Smooth muscle cell (in vitro differentiated cells): Measurements from ENCODE around the gene ACTR2. TPM values are rescaled to one million over a fixed set of nuclear protein-coding genes. Genes with fewer than 3 reads are reported as not detected.

ENCODE experiments used
- DNase-seq: peaks from one replicate; lab custom pipeline; 2025; ENCODE audit not compliant: unreplicated experiment; lab: John Stamatoyannopoulos, UW
- H2AFZ ChIP-seq: fragments of 200-600 bp; sonication (generic); 2 replicates; pipeline ENCODE4 v1.6.0; 2016; ENCODE audit warnings: antibody characterized with exemption, low read depth, mild to moderate bottlenecking
- H3F3A ChIP-seq: fragments of 200-600 bp; sonication (generic); 2 replicates; pipeline ENCODE4 v1.6.0; 2017; ENCODE audit warnings: antibody characterized with exemption, low read depth
- H3K27ac ChIP-seq: fragments of 200-600 bp; sonication (generic); 2 replicates; pipeline ENCODE4 v1.5.1; 2016; ENCODE audit warnings: low read depth, mild to moderate bottlenecking
- H3K27me3 ChIP-seq: fragments of 200-600 bp; sonication (generic); 2 replicates; pipeline ENCODE4 v1.6.1; 2016; ENCODE audit warnings: low read depth, mild to moderate bottlenecking
- H3K36me3 ChIP-seq: fragments of 200-600 bp; sonication (generic); 2 replicates; pipeline ENCODE4 v1.5.1; 2016; ENCODE audit warnings: low read depth
- H3K4me1 ChIP-seq: fragments of 200-600 bp; sonication (generic); 2 replicates; pipeline ENCODE4 v1.5.1; 2016; ENCODE audit warnings: low read depth
- H3K4me2 ChIP-seq: fragments of 200-600 bp; sonication (generic); 2 replicates; pipeline ENCODE4 v1.6.0; 2016; ENCODE audit warnings: mild to moderate bottlenecking
- H3K4me3 ChIP-seq: fragments of 200-600 bp; sonication (generic); 2 replicates; pipeline ENCODE4 v1.5.1; 2016; ENCODE audit warnings: mild to moderate bottlenecking
- H3K79me2 ChIP-seq: fragments of 200-600 bp; sonication (generic); 2 replicates; pipeline ENCODE4 v1.6.0; 2016; ENCODE audit warnings: low read depth, mild to moderate bottlenecking
- H3K9ac ChIP-seq: fragments of 200-600 bp; sonication (generic); 2 replicates; pipeline ENCODE4 v1.6.0; 2016; ENCODE audit warnings: low read depth
- H3K9me3 ChIP-seq: fragments of 200-600 bp; sonication (generic); replicated peaks from 2 replicates; pipeline ENCODE4 v1.5.1; 2016; ENCODE audit warnings: low read depth
- H4K20me1 ChIP-seq: fragments of 200-600 bp; sonication (generic); 2 replicates; pipeline ENCODE4 v1.6.0; 2016; ENCODE audit warnings: low read depth
- CTCF ChIP-seq: fragments of 200-600 bp; sonication (generic); IDR thresholded peaks from 2 replicates; pipeline ENCODE4 v1.5.1; 2017; ENCODE audit warnings: borderline replicate concordance, mild to moderate bottlenecking, antibody characterized with exemption; ENCODE audit not compliant: insufficient read depth, poor library complexity, severe bottlenecking
- WGBS: methylation state at CpG from one replicate; pipeline ENCODE4 v1.1.7; 2016; ENCODE audit warnings: low lambda C conversion rate; 5-methylcytosine and 5-hydroxymethylcytosine counted together
- polyA plus RNA-seq: library from polyadenylated mRNA; unstranded; fragments of >200 nt; fragmentation: Nextera tagmentation; extraction: Ambion mirVana; gene quantifications from 2 replicates; pipeline ENCODE4 v1.2.1, GENCODE V29; 2016
- total RNA-seq: library from RNA; depleted of rRNA; stranded (reverse); fragments of >200 nt; gene quantifications from 2 replicates; pipeline ENCODE4 v1.2.3, GENCODE V29; 2014

The ACTR2 gene
- total and polyA plus RNA-seq, 2 experiments from 2014 or later: 108 to 174 TPM

- Histone ChIP-seq H2AFZ (no peak overlapping the region), H3K27ac (no peak overlapping the region), H3K36me3 (no peaks in the 10 kb centered on the region), H3K9ac (no peak overlapping the region), H3K27me3 (peaks cover 8% of the 10 kb centered on the region), H3K9me3 (no peaks in the 10 kb centered on the region), H3F3A (no peaks in the 10 kb centered on the region), H3K79me2 (no peaks in the 10 kb centered on the region), H3K4me3 (no peak overlapping the region), H3K4me2 (no peak overlapping the region), H3K4me1 (no peaks in the 10 kb centered on the region), H4K20me1 (no peaks in the 10 kb centered on the region)
- DNase-seq: no peak
- TF ChIP-seq CTCF: no peak
- WGBS: 94% methylated on average over 2 of the region's 2 CpGs
Measured at GRCh38 chr2:65198737-65199136, 28.9 kb upstream of the ACTR2 start.

- Histone ChIP-seq H3K4me1 (no peaks in the 10 kb centered on the region), H4K20me1 (no peaks in the 10 kb centered on the region), H3K79me2 (no peaks in the 10 kb centered on the region), H3K9ac (no peak overlapping the region), H3K9me3 (no peaks in the 10 kb centered on the region), H2AFZ (no peak overlapping the region), H3F3A (no peaks in the 10 kb centered on the region), H3K36me3 (no peaks in the 10 kb centered on the region), H3K4me3 (no peak overlapping the region), H3K4me2 (no peak overlapping the region), H3K27me3 (peaks cover 8% of the 10 kb centered on the region), H3K27ac (no peak overlapping the region)
- TF ChIP-seq CTCF: no peak
- WGBS: 72% methylated on average over 2 of the region's 2 CpGs
- no peak for DNase-seq
Measured at GRCh38 chr2:65199166-65199565, 28.5 kb upstream of the ACTR2 start.

GRCh38 chr2:65199891-65200290 lies 27.7 kb upstream of the ACTR2 start:
- no peaks in the 10 kb centered on the region for H3K9me3 ChIP-seq
- TF ChIP-seq CTCF: no peak
- WGBS: 52% methylated on average over 3 of the region's 3 CpGs
- no peak for DNase-seq
- H3K4me1 ChIP-seq: no peaks in the 10 kb centered on the region
- no peak overlapping the region for H2AFZ ChIP-seq
- H3K79me2 ChIP-seq: no peaks in the 10 kb centered on the region
- H3F3A ChIP-seq: no peaks in the 10 kb centered on the region
- no peak overlapping the region for H3K9ac ChIP-seq
- H3K4me3 ChIP-seq: no peak overlapping the region
- peaks cover 8% of the 10 kb centered on the region for H3K27me3 ChIP-seq
- H3K36me3 ChIP-seq: no peaks in the 10 kb centered on the region
- no peak overlapping the region for H3K4me2 ChIP-seq
- no peak overlapping the region for H3K27ac ChIP-seq
- H4K20me1 ChIP-seq: no peaks in the 10 kb centered on the region

GRCh38 chr2:65204461-65205210 lies 23.0 kb upstream of the ACTR2 start:
- WGBS: 93% methylated on average over 20 of the region's 20 CpGs
- H3K79me2 ChIP-seq: no peaks in the 10 kb centered on the region

More at GRCh38 chr2:65204461-65205210, 23.0 kb upstream of the ACTR2 start:
- Histone ChIP-seq H3K27ac (no peak overlapping the region), H3K4me1 (no peaks in the 10 kb centered on the region), H3K4me2 (no peak overlapping the region), H3K27me3 (peaks cover 8% of the 10 kb centered on the region), H3K4me3 (no peak overlapping the region), H3K9ac (no peak overlapping the region), H3F3A (no peaks in the 10 kb centered on the region), H4K20me1 (no peaks in the 10 kb centered on the region), H3K36me3 (no peaks in the 10 kb centered on the region), H2AFZ (no peak overlapping the region), H3K9me3 (no peaks in the 10 kb centered on the region)
- TF ChIP-seq CTCF: no peak
- DNase-seq: no peak
